Motor neuron (in vitro differentiated cells): Measurements from ENCODE around the gene BACH1. TPM values are rescaled to one million over a fixed set of nuclear protein-coding genes. Genes with fewer than 3 reads are reported as not detected.
"Not testable (repeated sequence)": the region's sequence is repeated elsewhere in the genome, so short reads cannot be mapped to it uniquely, and the experiment has no call there.

Experiments used
- ATAC-seq, 8 experiments: fragments of 200-7000 bp; cut with Tn5 transposase; replicated peaks in 6 of 8; 2 replicates each; pipeline ENCODE4 v1.8.0; 2021; ENCODE audit warnings: mild to moderate bottlenecking in 8 of 8, moderate library complexity in 8 of 8
- H3K27ac ChIP-seq, 2 donors: fragments of 250-450 bp; sonication (Bioruptor Pico); 2 replicates each; pipeline ENCODE4 v1.9.0; 2021; ENCODE audit warnings: antibody characterized with exemption in 2 of 2, mild to moderate bottlenecking in 2 of 2, moderate library complexity in 1 of 2
- H3K4me1 ChIP-seq, 2 donors: fragments of 250-450 bp; sonication (Bioruptor Pico); replicated peaks in 1 of 2; 2 replicates each; pipeline ENCODE4 v1.6.1; 2021; ENCODE audit warnings: antibody characterized with exemption in 2 of 2, mild to moderate bottlenecking in 2 of 2, moderate library complexity in 1 of 2
- H3K4me3 ChIP-seq, 5 donors: fragments of 250-450 bp; sonication (Bioruptor Pico); 2 replicates each; pipeline ENCODE4 v1.9.0; 2021; ENCODE audit warnings: antibody characterized with exemption in 5 of 5, mild to moderate bottlenecking in 5 of 5, moderate library complexity in 4 of 5
- WGBS, 10 experiments: fragments of 450-650 bp; shearing (Covaris generic); methylation state at CpG; one replicate each; pipeline ENCODE4 v1.0.0; 2022; 5-methylcytosine and 5-hydroxymethylcytosine counted together
- in situ Hi-C, 9 experiments: fragments of 400-800 bp; cut with MboI; loops; one replicate each; pipeline ENCODE4 v1.15.0; 2021; ENCODE audit warnings: low sequenced_read_pairs in 9 of 9, low pct_unique_long_range_greater_than_20kb in 2 of 9; ENCODE audit not compliant: unreplicated experiment in 9 of 9
- total RNA-seq, 8 experiments: library from RNA; unstranded; fragments of 300-600 nt; gene quantifications; 2 replicates each; pipeline versions ENCODE4 v1.2.3 to v1.2.4, GENCODE V29; 2022

The BACH1 gene
- 10 to 100 TPM; 26.8 to 64.3 (median 45.7) TPM for total RNA-seq

DNA sequence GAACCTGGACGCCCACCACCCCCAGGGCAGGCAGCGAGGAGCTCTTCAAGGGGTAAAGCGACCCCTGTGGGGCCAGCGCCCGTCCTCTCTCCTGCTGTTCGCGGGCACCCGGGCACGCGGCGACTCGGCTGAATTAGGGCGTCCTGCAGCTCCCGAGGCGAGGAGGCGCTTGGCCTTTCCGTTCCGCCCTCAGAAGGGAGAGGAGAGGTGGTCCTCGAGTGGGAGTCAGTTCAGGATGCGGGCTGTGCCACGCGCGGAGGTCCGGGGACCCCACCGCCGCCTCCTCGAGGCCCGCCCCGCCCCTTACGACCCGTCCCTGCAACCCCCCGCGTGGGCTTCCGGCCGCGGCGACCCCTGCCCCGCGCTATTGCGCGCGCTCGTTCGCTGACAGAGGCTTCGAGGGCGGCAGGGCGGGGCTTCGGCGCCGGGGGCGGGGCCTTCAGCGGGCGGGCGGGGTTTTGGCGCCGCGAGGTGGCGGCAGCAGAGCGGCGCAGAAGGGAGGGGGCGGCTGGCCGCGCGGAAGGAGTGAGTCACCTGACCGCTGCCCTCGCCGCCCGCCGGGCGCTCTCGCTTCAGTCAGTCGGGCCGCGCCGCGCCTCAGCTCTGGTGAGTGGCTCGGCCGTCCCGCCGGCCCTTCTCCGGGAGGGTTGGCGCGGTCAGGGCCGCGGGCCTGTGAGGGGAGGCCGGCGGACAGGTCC lies at the start of gene BACH1:
TSS of gene BACH1 (plus strand) at position 575 of the 698 bp plus-strand sequence. CDS start 22,359 bp downstream, outside the sequence.
- in situ Hi-C loops = no loop called here
- Histone ChIP-seq H3K27ac (peak within 1 kb of the TSS; percentile 88 to 89), H3K4me1 (peaks cover 12 to 28% of the 10 kb centered on the region in 2 donors), H3K4me3 (peak within 1 kb of the TSS; percentile 66 to 92 (median 80))
- WGBS, 10 experiments = 17% methylated on average over 2 of the region's 87 CpGs; no CpG with 5 or more reads in 9 of the 10 experiments
- ATAC-seq = peak; percentile 79 to 93 (median 88)

DNA sequence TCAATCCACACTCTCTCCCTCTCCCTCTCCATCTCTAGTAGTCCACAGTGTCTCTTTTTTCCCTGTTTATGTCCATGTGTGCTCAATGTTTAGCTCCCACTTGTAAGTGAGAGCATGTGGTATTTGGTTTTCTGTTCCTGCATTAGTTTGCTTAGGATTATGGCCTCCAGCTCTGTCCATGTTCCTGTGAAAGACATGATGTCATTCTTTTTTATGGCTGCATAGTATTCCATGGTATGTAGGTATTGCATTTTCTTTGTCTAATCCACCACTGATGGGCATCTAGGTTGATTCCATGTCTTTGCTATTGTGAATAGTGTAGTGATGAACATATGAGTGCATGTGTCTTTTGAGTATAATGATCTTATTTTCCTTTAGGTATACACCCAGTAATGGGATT lies 49.4 kb upstream of the BACH1 start:
- H3K4me1 ChIP-seq, H3K4me3 ChIP-seq, in situ Hi-C loops, H3K27ac ChIP-seq, ATAC-seq: not testable (repeated sequence)

DNA sequence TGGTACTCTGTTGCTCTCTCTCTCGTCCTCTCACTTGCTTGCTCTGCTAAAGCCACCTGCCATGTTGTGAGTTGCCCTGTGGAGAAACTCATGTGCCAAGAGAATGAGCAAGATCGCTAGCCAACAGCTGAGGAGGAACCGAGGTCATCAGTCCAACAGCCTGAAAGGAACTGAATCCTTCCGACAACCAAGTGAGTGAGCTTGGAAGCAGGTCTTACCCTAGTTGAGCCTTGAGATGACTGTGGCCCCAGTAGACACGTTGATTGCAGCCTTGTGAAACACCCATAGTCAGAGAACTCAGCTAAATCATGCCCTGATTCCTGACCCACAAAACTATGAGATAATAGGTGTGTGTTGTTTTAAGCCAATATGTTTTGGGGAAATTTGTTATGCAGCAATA lies 48.1 kb upstream of the BACH1 start:
- WGBS, 10 experiments = 33 to 90% (median 68%) methylated on average over 1 to 4 of the region's 5 CpGs; no CpG with 5 or more reads in 2 of the 10 experiments
- in situ Hi-C loops = no loop called here
- no peak for ATAC-seq
- no peaks in the 10 kb centered on the region for H3K4me1 ChIP-seq
- H3K4me3 ChIP-seq = no peak overlapping the region
- no peak overlapping the region for H3K27ac ChIP-seq

DNA sequence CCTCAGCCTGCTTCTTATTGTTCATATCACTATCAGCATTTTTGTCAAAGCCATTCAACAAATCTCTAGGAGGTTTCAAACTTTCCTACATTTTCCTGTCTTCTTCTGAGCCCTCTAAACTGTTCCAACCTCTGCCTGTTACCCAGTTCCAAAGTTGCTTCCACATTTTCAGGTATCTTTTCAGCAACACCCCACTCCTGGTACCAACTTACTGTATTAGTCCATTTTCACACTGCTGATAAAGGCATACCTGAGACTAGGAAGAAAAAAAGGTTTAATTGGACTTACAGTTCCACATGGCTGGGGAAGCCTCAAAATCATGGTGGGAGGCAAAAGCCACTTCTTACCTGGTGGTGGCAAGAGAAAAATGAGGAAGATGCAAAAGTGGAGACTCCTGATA lies 44.9 kb upstream of the BACH1 start:
- in situ Hi-C loops, H3K4me3 ChIP-seq, H3K4me1 ChIP-seq, H3K27ac ChIP-seq, ATAC-seq: not testable (repeated sequence)

DNA sequence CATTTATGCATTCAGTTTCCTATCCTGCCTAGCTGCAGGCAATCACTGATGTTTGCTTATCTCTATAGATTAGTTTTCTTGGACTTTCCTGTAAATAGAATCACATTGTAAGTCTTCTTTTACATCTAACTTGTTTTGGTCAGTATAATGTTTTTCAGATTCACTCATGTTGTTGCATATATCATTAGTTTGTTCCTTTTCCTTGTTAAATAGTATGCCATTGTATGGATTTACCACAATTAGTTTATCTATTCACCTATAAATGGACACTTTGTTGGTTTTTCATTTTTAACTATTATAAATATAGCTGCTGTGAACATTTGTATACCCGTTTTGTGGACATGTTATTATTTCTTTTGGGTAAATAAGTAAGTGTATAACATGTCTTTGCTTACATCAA lies 44.2 kb upstream of the BACH1 start:
- no peak for ATAC-seq
- Histone ChIP-seq H3K27ac (no peak overlapping the region), H3K4me1 (no peaks in the 10 kb centered on the region), H3K4me3 (no peak overlapping the region)
- 33 to 100% (median 73%) methylated on average over 1 of the region's 1 CpG; no CpG with 5 or more reads in 2 of the 10 experiments for WGBS, 10 experiments
- in situ Hi-C loops = no loop called here

DNA sequence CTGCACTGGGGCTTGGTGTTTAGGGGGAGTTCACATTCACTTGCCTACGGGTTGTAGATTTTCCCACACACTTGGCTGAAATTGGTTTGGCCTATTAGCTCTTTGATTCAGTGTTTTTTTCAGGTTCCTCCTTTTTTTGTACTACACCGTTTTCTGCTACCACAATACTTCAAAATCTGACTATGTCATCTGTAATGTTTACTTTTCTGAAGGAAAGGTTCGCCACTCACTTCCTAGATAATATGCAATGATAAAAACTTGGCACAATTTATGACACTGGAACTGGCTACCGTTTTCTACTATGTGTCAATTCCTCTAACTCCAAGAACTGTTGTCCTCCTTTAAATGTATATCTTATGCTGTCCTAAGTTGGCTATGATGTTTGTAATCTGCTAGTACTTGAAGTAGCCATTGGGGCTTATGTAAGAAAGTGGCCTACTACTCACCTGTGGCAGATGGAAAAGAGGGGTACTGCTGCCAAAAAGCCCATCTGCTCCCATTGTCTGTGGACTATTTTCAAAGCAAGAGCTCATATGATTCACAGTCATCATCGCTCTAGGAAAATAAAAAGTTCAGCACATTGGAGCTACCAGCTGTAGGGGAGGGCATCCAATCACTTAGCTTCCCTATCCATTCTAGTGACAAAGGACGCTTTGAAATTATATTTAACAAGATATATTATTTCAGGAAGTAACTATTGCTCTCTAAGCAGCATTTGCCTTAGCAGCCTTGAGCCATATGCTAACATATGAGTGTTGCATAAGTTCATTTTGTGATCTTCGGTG lies 42.4 kb upstream of the BACH1 start:
- H3K4me3 ChIP-seq = no peak overlapping the region
- H3K27ac ChIP-seq = no peak overlapping the region
- in situ Hi-C loops = no loop called here
- no peak for ATAC-seq
- no peaks in the 10 kb centered on the region for H3K4me1 ChIP-seq
- WGBS, 10 experiments = 34 to 90% (median 83%) methylated on average over 2 to 6 of the region's 7 CpGs

DNA sequence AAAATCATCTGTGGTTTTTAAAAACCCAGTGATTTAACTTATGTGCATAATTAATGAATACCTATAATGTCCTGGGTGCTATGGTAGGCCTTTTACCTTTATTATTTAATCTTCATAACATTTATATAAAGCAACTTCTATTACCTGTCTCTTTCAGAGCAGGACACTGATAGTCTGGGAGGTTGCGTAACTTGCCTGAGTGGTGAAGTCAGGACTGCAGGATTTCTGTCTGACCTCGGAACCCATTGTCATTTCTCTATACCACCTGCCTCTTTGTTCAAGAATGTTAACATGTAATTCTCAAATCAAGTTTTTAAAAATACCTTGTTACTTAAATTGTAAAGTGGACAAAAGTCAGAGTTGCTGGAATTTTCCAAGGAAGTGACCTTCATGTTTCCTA lies 41.0 kb upstream of the BACH1 start:
- Histone ChIP-seq H3K27ac (no peak overlapping the region), H3K4me1 (no peaks in the 10 kb centered on the region), H3K4me3 (no peak overlapping the region)
- WGBS, 10 experiments = 83 to 100% (median 94%) methylated on average over 1 to 2 of the region's 2 CpGs; no CpG with 5 or more reads in 1 of the 10 experiments
- in situ Hi-C loops = no loop called here
- ATAC-seq = no peak

DNA sequence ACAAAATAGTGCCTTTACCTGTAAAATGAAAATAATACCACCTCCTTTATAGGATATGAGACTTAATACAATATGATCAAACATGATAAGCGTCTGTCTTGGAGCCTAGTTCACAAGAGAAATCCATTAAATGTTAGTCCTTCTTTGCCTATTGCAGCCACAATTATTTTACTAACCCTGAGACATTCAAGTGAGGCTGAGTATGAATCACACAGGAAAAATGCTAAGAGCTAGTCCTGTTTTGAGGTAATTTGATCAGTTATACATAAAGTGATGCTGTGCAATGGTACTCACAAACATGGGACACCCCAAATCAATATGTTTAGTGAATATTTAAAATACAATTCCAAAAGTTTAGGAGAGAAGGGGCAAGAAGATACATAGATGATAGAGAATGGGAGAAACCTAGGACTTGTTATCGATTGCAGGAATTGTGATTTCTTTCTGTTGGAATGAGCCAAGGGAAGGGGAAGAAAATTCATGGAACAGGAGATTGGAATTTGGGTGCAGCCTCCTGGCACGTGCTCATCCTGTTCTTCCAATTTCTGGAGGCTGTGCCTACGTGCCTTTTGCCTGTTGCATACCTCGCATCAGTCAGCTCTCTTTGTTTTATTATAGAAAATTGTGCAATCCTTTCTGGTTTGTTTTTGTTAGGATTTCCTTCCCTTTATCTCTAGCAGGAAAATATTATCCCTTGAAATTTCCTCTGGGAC lies 39.9 kb upstream of the BACH1 start:
- in situ Hi-C loops = no loop called here

DNA sequence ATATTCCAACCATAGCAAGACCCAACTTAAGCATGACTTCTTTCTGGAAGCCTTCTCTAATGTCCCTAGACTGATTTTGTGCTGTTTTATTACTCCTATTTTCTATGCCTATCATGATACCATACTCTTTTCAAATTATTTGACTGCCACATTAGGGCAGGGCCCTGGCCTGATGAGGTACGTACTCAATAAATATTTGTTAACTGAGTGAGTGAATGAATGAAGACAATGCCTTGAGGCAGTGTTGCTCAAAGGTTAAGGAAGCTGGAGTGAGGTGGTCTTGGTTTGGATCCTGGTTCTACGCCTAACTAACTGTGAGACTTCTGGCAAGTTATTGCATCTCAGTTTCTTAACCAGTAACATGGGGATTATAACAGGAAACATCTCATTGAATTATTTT lies 38.3 kb upstream of the BACH1 start:
- Histone ChIP-seq H3K27ac (no peak overlapping the region), H3K4me3 (no peak overlapping the region), H3K4me1 (no peaks in the 10 kb centered on the region)
- in situ Hi-C loops = no loop called here
- 90 to 100% (median 100%) methylated on average over 1 to 2 of the region's 2 CpGs; no CpG with 5 or more reads in 2 of the 10 experiments for WGBS, 10 experiments
- ATAC-seq = no peak

More for the DNA sequence above, 39.9 kb upstream of the BACH1 start:
- 16 to 81% (median 71%) methylated on average over 2 to 5 of the region's 5 CpGs for WGBS, 10 experiments
- Histone ChIP-seq H3K4me3 (no peak overlapping the region), H3K4me1 (no peaks in the 10 kb centered on the region), H3K27ac (no peak overlapping the region)
- ATAC-seq = peak in 2 of 8 experiments; percentile 48 to 81

DNA sequence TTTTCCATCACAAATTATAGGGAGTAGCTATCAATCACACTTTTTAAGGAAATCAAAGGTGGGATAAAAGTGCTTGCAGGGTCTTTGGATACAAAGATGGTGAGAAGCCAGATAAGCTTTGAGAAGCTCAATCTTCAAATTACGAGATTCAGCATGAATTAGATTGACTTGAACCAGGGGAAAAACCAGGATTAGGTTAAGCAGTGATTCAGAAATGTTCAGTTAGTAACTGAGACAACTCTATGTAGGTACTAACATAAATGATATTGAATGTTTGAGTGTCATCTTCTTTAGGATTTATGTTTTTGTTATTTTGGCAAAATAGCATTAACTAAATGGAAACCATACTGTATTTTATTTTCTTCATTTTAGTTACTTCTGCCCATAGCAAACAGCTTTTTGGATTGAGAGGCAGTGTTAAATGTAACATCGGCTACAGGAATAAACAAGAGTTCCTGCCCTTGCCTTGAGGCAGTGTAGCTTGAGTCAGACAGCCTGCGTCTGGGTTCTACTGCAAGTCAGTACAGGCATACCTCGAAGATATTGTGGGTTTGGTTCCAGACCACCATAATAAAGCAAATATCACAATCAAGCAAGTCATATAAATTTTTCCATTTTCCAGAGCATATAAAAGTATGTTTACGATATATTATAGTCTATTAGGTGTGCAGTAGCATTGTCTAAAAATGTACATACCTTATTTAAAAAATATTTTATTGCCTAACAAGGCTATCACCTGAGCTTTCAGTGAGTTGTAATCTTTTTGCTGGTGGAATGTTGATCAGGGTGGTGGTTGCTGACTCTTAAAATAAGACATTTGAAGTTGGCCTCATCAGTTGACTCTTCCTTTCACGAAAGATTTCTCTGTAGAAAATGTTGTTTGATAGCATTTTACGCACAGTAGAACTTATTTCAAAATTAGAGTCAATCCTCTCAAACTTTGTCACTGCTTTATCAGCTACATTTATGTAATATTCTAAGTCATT lies 36.9 kb upstream of the BACH1 start:
- no peak overlapping the region for H3K4me3 ChIP-seq
- ATAC-seq = peak in 2 of 8 experiments; percentile 61 to 83
- 48 to 92% (median 84%) methylated on average over 3 to 7 of the region's 7 CpGs for WGBS, 10 experiments
- no peaks in the 10 kb centered on the region for H3K4me1 ChIP-seq
- in situ Hi-C loops = no loop called here
- no peak overlapping the region for H3K27ac ChIP-seq

DNA sequence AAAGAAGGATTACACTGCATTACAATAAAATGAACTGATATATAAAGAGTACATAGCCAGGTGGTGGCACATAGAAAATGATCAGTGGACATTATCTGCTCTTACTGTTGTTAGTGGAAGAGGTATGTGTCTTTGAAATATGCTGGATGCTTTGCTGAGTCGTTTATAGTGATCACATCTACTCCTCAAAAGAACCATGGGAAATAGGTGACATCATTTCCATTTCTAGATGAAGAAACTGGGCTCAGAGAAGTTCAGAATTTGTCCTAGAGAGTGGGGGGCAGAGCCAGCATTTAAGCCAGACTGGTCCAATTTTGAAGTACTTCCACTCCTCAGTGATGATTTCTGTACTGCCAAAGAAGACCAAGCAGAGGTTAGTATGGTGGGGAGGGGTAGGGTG lies 34.0 kb upstream of the BACH1 start:
- no peak overlapping the region for H3K27ac ChIP-seq
- in situ Hi-C loops = no loop called here
- H3K4me3 ChIP-seq = no peak overlapping the region
- WGBS, 10 experiments = 60% methylated on average over 1 of the region's 1 CpG; no CpG with 5 or more reads in 7 of the 10 experiments
- no peak for ATAC-seq
- H3K4me1 ChIP-seq = no peaks in the 10 kb centered on the region

DNA sequence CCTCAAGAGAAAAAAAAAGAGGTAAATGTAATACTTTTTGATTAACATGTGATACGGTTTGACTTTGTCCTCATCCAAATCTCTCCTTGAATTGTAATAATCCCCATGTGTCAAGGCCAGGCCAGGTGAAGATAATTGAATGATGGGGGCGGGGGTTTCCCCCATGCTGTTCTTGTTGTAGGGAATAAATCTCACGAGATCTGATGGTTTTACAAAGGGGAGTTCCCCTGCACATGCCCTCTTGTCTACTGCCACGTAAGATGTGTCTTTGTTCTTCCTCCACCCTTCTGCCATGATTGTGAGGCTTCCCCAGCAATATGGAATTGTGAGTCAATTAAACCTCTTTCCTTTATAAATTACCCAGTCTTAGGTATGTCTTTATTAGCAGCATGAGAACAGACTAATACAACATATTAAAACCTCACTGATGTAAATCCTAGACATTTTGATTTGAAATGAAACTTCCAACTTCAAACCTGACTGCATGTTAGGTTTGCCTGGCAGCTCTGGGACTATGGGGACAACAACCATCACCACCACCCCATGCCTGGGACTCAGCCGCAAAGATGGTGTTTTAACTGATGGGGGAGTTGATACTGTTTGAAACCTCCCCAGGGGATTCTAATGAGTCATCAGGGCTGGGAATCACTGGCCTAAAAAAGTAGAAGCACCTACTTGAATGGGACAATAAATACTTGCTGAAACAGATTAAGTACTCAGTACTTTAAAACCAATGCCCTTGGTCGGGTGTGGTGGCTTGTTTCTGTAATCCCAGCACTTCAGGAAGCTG lies 32.8 kb upstream of the BACH1 start:
- in situ Hi-C loops = no loop called here
- ATAC-seq = no peak
- no peak overlapping the region for H3K27ac ChIP-seq
- H3K4me3 ChIP-seq = no peak overlapping the region
- 62 to 100% (median 83%) methylated on average over 1 to 5 of the region's 6 CpGs; no CpG with 5 or more reads in 3 of the 10 experiments for WGBS, 10 experiments
- no peaks in the 10 kb centered on the region for H3K4me1 ChIP-seq
